ENCODE results near the gene MUC20. TPM values are rescaled to one million over a fixed set of nuclear protein-coding genes. Genes with fewer than 3 reads are reported as not detected.

MUC20 gene
- total and polyA plus RNA-seq, 2 of the 8 experiments (the other 6 are each of a cell fraction or from before 2014, with no cell fraction given): 0.24 to 0.26 TPM

- TF ChIP-seq POLR2A (IDR thresholded peaks at IDR 0.05; ENCODE audit: control extremely low read depth in 1 of 2, low read depth in 2 of 2, low read length in 2 of 2) (no peak), TAF1 (IDR thresholded peaks at IDR 0.05; ENCODE audit: low read depth, low read length) (no peak), JUND (IDR thresholded peaks at IDR 0.05; ENCODE audit: low read length) (no peak)
These were observed 34.6 kb downstream of the MUC20 start (continued) for GRCh38 chr3:195755391-195755790.

Measured in H1 (cell line).